ENCODE measurements around the gene PPP1R15A.

DNA sequence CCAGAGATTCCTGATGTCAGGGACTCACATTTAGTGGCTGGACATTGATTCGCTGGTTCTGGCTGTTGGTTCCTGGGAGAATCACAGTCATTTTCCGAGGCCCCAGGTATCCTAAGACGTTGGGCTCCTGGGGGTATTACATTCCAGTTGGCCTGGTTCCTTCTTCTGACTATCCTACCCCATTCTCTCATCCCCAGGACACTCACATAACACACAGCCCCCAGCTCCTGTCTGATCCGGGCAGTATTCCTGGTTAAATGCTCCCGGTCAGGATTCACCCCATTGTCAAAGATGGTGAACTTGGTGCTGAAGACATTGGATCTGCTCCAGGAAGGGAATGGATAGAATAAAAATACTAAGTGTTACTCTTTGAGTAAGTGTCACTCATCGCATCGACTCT is 11.5 kb downstream of the PPP1R15A start:
- TF ChIP-seq CTCF (IDR thresholded peaks at IDR 0.05) (no peak), POLR2A (IDR thresholded peaks at IDR 0.05) (no peak)

Data from right lobe of liver (tissue), 4 donors.